ENCODE data around the gene THSD4. TPM values are rescaled to one million over a fixed set of nuclear protein-coding genes. Genes with fewer than 3 reads are reported as not detected.

THSD4 gene
- total RNA-seq, 1 experiment from 2014 or later, result 36.3 TPM

DNA sequence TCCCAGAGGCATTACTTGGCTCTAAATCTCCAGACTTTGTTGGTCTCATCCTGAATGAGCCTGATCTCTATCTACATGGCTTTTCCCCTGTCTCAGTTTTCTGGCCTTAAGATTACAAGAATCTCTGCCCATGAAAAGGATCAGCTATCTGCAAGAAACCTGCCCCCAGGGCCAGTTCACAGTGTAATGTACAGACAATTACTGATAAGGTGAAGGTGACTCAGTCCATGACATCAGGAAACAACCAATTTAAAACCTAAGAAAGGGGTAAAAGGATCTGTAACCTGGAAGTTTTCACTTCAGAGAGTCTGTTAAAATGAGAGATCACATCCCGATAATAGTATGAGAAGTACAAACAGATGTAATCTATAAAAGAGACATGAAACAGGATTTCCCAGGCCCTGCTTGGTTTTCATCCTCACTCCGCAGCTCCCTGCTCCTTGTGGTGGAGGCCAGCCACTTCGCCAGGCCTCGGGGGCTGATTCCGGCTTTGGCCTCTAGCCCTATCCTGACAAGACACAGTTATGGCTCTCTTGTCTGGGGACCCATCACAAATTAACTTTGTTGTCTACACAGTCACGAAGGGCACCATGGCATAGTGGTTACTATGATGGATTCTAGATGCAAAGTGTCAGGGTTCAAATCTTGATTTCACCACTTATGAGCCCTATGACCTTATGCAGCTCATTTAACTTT, 136.9 kb downstream of the THSD4 start:
- Mint-ChIP-seq H3K27me3 (ENCODE audit: insufficient read depth, unreplicated experiment) (no peaks in the 10 kb centered on the region), H3K4me1 (ENCODE audit: insufficient read depth, unreplicated experiment) (peaks cover 7% of the 10 kb centered on the region), H3K36me3 (ENCODE audit: insufficient read depth, unreplicated experiment) (peaks cover 4% of the 10 kb centered on the region), H3K27ac (ENCODE audit: low read depth, unreplicated experiment) (peak overlapping the region; percentile 25), H3K9me3 (ENCODE audit: unreplicated experiment) (no peaks in the 10 kb centered on the region), H3K4me3 (ENCODE audit: unreplicated experiment) (no peak overlapping the region)
- ChIA-PET POLR2A (no interaction called here), CTCF (no interaction called here)
- peak; percentile 13 for DNase-seq (ENCODE audit: unreplicated experiment)
- intact Hi-C loops (cut with micrococcal nuclease), result no loop called here
- BruUV-seq (replicated peaks), result no TSS peak
- TF ChIP-seq, protein P1, sequence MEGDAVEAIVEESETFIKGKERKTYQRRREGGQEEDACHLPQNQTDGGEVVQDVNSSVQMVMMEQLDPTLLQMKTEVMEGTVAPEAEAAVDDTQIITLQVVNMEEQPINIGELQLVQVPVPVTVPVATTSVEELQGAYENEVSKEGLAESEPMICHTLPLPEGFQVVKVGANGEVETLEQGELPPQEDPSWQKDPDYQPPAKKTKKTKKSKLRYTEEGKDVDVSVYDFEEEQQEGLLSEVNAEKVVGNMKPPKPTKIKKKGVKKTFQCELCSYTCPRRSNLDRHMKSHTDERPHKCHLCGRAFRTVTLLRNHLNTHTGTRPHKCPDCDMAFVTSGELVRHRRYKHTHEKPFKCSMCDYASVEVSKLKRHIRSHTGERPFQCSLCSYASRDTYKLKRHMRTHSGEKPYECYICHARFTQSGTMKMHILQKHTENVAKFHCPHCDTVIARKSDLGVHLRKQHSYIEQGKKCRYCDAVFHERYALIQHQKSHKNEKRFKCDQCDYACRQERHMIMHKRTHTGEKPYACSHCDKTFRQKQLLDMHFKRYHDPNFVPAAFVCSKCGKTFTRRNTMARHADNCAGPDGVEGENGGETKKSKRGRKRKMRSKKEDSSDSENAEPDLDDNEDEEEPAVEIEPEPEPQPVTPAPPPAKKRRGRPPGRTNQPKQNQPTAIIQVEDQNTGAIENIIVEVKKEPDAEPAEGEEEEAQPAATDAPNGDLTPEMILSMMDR (IDR thresholded peaks at IDR 0.05; ENCODE audit: unreplicated experiment), result no peak

DNA sequence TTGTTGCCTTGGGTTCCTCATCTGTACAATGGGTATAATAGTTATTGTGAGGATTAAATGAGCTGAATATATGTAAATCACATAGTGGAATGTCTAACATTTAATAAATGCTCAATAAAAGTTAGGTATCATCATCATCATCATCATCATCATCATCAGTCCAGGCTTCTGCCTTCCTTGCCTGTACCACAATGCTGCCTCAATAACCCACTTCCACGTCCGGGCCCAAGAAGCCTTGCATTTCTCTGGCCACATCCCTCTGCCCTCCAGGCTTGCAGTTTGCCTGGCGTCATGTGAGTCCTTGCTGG, 137.4 kb downstream of the THSD4 start:
- peaks cover 7% of the 10 kb centered on the region for H3K4me1 Mint-ChIP-seq (ENCODE audit: insufficient read depth, unreplicated experiment)
- H3K36me3 Mint-ChIP-seq (ENCODE audit: insufficient read depth, unreplicated experiment), result peaks cover 4% of the 10 kb centered on the region
- CTCF ChIA-PET, result interaction anchor here (0.6 kb wide), 1 partner anchor 192 kb away, joined by 3 read pairs; no protein-coding TSS in a partner anchor
- TF ChIP-seq, protein P1 (IDR thresholded peaks at IDR 0.05; ENCODE audit: unreplicated experiment), result no peak
- POLR2A ChIA-PET, result no interaction called here
- no peak overlapping the region for H3K4me3 Mint-ChIP-seq (ENCODE audit: unreplicated experiment)
- no peaks in the 10 kb centered on the region for H3K9me3 Mint-ChIP-seq (ENCODE audit: unreplicated experiment)
- H3K27me3 Mint-ChIP-seq (ENCODE audit: insufficient read depth, unreplicated experiment), result no peaks in the 10 kb centered on the region
- no peak for DNase-seq (ENCODE audit: unreplicated experiment)
- BruUV-seq (replicated peaks), result no TSS peak
- peak overlapping the region; percentile 25 for H3K27ac Mint-ChIP-seq (ENCODE audit: low read depth, unreplicated experiment)
- intact Hi-C loops (cut with micrococcal nuclease), result no loop called here

DNA sequence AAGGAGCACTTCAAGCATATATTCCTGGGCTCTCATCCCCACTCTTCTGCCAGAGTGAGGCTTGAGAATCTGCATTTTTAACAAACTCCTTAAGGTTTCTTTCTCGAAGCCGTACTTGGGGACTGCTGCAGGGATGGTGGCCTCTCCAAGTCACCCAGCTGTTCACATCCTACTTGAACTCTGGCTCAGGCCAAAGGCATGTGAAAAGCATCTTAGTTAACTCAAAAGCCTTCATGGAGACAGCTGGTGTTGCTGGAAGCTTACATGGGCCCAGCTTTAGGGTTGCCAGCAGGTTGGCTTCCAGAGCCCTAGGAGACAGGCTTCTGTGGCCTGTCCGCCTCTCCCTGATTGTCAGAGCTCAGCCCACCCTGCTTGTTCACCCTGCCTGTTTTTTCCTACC, 139.2 kb downstream of the THSD4 start:
- peaks cover 7% of the 10 kb centered on the region for H3K4me1 Mint-ChIP-seq (ENCODE audit: insufficient read depth, unreplicated experiment)
- no peak for DNase-seq (ENCODE audit: unreplicated experiment)
- no TSS peak for BruUV-seq (replicated peaks)
- H3K36me3 Mint-ChIP-seq (ENCODE audit: insufficient read depth, unreplicated experiment), result peaks cover 4% of the 10 kb centered on the region
- H3K4me3 Mint-ChIP-seq (ENCODE audit: unreplicated experiment), result no peak overlapping the region
- H3K9me3 Mint-ChIP-seq (ENCODE audit: unreplicated experiment), result no peaks in the 10 kb centered on the region
- intact Hi-C loops (cut with micrococcal nuclease), result no loop called here
- H3K27ac Mint-ChIP-seq (ENCODE audit: low read depth, unreplicated experiment), result no peak overlapping the region
- ChIA-PET CTCF (no interaction called here), POLR2A (no interaction called here)
- H3K27me3 Mint-ChIP-seq (ENCODE audit: insufficient read depth, unreplicated experiment), result no peaks in the 10 kb centered on the region
- TF ChIP-seq, protein P1 (IDR thresholded peaks at IDR 0.05; ENCODE audit: unreplicated experiment), result no peak

DNA sequence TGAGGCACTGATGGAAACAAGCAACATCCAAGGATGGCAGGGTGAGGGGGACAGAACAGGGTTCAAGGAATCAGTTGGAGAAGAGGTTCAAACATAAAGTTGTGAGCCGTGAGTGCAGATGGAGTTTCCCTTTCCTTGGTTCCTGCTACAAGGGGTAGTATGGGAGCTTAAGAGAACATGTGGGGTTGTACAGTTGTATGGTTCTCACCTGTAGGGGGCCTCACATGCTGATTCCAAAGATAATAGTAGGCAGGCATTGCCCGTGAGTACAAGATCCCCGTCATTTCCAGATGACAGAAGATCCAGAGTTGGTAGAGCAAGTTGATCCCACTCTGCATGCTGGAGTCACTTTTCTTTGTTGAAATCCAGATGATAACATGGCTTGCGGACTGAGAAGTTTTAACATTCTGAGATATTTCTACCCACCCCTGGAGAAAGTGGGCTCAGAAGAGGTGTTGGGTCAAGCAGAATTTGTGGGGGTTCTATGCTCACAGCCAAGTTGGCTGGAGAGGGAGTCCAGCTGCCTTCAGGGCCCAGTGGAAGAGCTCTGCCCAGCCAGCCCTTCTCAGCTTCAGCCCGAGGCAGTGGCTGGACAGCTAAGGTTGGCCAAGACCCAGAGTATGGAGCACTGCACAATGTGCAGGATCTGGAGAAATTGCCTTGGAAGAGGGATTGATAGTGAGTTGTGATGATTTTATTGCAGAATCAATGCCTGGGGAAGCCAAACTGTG, 141.8 kb downstream of the THSD4 start:
- intact Hi-C loops (cut with micrococcal nuclease), result no loop called here
- Mint-ChIP-seq H3K4me3 (ENCODE audit: unreplicated experiment) (no peak overlapping the region), H3K9me3 (ENCODE audit: unreplicated experiment) (no peaks in the 10 kb centered on the region), H3K27me3 (ENCODE audit: insufficient read depth, unreplicated experiment) (no peaks in the 10 kb centered on the region), H3K4me1 (ENCODE audit: insufficient read depth, unreplicated experiment) (peaks cover under 1% of the 10 kb centered on the region), H3K27ac (ENCODE audit: low read depth, unreplicated experiment) (no peak overlapping the region), H3K36me3 (ENCODE audit: insufficient read depth, unreplicated experiment) (peaks cover 4% of the 10 kb centered on the region)
- CTCF ChIA-PET, result interaction anchor here (0.6 to 1.0 kb wide), 3 partner anchors 14 to 486 kb away, joined by 3 to 4 read pairs (median 3); no protein-coding TSS in a partner anchor
- BruUV-seq (replicated peaks), result no TSS peak
- POLR2A ChIA-PET, result interaction anchor here (0.9 to 1.2 kb wide), 2 partner anchors 22 to 24 kb away, joined by 3 to 4 read pairs; no protein-coding TSS in a partner anchor
- TF ChIP-seq, protein P1 (IDR thresholded peaks at IDR 0.05; ENCODE audit: unreplicated experiment), result no peak
- no peak for DNase-seq (ENCODE audit: unreplicated experiment)

Data from MCF 10A (cell line).